WERI-Rb-1 (cell line): ENCODE measurements around the gene LRFN5.

Experiments
- DNase-seq: peaks from one replicate; pipeline ENCODE4 v3.0.0-alpha.2; 2020
- H3K27ac ChIP-seq: fragments of 250-450 bp; sonication (Bioruptor Pico); 2 replicates; pipeline ENCODE4 v1.5.1; 2020; ENCODE audit warnings: mild to moderate bottlenecking, moderate library complexity
- H3K27me3 ChIP-seq: fragments of 250-450 bp; sonication (Bioruptor Pico); 2 replicates; pipeline ENCODE4 v1.5.1; 2021; ENCODE audit warnings: mild to moderate bottlenecking, low read depth, moderate library complexity; ENCODE audit not compliant: insufficient read depth, severe bottlenecking
- H3K36me3 ChIP-seq: fragments of 250-450 bp; sonication (Bioruptor Pico); 2 replicates; pipeline ENCODE4 v1.5.1; 2020; ENCODE audit warnings: mild to moderate bottlenecking, moderate library complexity
- H3K4me3 ChIP-seq: 2 replicates; pipeline ENCODE4 v1.5.1; 2011; ENCODE audit warnings: low read depth, mild to moderate bottlenecking, control low read depth, low read length
- H3K9me3 ChIP-seq: fragments of 250-450 bp; sonication (Bioruptor Pico); 2 replicates; pipeline ENCODE4 v1.5.1; 2021; ENCODE audit warnings: mild to moderate bottlenecking, moderate library complexity; ENCODE audit not compliant: severe bottlenecking
- TF ChIP-seq, protein P1 (sequence below): IDR thresholded peaks from 2 replicates; pipeline ENCODE4 v1.5.1; 2011; ENCODE audit warnings: low read depth, mild to moderate bottlenecking, control low read depth, inconsistent platforms, low read length

LRFN5 gene

GRCh38 chr14:41766772-41767171 lies 160.1 kb downstream of the LRFN5 start:
- TF ChIP-seq, protein P1, sequence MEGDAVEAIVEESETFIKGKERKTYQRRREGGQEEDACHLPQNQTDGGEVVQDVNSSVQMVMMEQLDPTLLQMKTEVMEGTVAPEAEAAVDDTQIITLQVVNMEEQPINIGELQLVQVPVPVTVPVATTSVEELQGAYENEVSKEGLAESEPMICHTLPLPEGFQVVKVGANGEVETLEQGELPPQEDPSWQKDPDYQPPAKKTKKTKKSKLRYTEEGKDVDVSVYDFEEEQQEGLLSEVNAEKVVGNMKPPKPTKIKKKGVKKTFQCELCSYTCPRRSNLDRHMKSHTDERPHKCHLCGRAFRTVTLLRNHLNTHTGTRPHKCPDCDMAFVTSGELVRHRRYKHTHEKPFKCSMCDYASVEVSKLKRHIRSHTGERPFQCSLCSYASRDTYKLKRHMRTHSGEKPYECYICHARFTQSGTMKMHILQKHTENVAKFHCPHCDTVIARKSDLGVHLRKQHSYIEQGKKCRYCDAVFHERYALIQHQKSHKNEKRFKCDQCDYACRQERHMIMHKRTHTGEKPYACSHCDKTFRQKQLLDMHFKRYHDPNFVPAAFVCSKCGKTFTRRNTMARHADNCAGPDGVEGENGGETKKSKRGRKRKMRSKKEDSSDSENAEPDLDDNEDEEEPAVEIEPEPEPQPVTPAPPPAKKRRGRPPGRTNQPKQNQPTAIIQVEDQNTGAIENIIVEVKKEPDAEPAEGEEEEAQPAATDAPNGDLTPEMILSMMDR: no peak
- Histone ChIP-seq H3K27me3 (no peaks in the 10 kb centered on the region), H3K27ac (no peak overlapping the region), H3K4me3 (no peak overlapping the region), H3K36me3 (no peaks in the 10 kb centered on the region), H3K9me3 (no peaks in the 10 kb centered on the region)
- no peak for DNase-seq

DNA sequence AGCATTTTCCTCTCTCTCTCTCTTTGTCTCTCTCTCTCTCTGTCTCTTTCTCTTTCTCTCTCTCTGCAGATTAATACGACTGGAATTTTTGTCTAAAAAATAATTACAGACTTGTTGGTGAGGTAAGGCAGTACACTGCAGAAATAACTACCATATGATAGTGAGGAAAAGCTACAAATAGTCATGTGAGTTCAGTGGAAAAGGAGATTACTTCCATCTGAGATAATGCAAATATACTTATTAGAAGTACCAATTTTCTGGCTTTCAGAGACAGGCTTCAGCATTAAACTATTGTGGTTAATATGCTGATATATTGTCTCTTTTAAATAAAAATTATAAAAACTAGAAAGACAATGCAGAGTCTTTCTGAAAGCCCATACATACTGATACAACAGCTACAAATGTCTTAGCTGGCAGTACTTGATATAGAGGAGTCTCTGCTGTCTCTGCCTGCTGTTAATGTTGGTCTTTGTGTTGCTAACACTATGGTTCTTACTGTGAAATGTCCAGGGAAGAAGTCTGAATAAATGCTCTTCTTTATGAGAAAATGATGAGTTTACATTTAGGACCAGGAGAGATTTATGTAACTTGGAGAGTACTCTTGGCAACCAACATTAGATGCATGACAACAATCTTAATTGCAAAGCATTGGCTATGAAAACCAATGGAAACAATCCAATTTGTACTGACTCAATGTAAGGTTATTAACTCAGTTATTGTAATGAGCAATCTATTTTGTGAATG lies 167.0 kb downstream of the LRFN5 start:
- DNase-seq: no peak
- no peaks in the 10 kb centered on the region for H3K36me3 ChIP-seq
- H3K27ac ChIP-seq: no peak overlapping the region
- no peak overlapping the region for H3K4me3 ChIP-seq
- no peaks in the 10 kb centered on the region for H3K27me3 ChIP-seq
- no peaks in the 10 kb centered on the region for H3K9me3 ChIP-seq
- TF ChIP-seq, protein P1: no peak

GRCh38 chr14:41782511-41782910 lies 175.8 kb downstream of the LRFN5 start:
- TF ChIP-seq, protein P1: no peak
- H3K27ac ChIP-seq: no peak overlapping the region
- no peak overlapping the region for H3K4me3 ChIP-seq
- H3K27me3 ChIP-seq: peaks cover 4% of the 10 kb centered on the region
- H3K36me3 ChIP-seq: no peaks in the 10 kb centered on the region
- H3K9me3 ChIP-seq: no peaks in the 10 kb centered on the region
- DNase-seq: no peak

- H3K27ac ChIP-seq: no peak overlapping the region
- DNase-seq: no peak
- no peaks in the 10 kb centered on the region for H3K9me3 ChIP-seq
- TF ChIP-seq, protein P1: no peak
- no peaks in the 10 kb centered on the region for H3K36me3 ChIP-seq
- H3K4me3 ChIP-seq: no peak overlapping the region
- peaks cover 4% of the 10 kb centered on the region for H3K27me3 ChIP-seq
Measured at GRCh38 chr14:41783403-41783802, 176.7 kb downstream of the LRFN5 start.

DNA sequence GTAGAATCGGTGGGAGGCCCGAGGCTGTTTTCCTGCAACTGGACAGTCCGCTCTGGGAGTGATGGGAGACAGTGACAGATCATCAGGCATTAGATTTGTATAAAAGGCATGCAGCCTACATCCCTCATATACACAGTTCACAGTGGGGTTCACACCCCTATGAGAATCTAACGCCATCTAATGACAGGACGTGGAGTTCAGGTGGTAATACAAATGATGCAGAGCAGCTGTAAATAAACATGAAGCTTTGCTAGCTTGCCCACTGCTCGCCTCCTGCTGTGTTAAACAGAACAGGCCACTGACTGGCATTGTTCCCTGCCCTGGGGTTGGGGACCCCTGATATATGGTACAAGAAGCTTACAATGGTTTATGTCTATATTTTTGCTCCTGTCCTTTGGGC lies 179.0 kb downstream of the LRFN5 start:
- no peak overlapping the region for H3K27ac ChIP-seq
- H3K27me3 ChIP-seq: peaks cover 4% of the 10 kb centered on the region
- no peaks in the 10 kb centered on the region for H3K36me3 ChIP-seq
- peak; percentile 6 for DNase-seq
- H3K4me3 ChIP-seq: no peak overlapping the region
- TF ChIP-seq, protein P1: no peak
- no peaks in the 10 kb centered on the region for H3K9me3 ChIP-seq

GRCh38 chr14:41799817-41800216 lies 193.1 kb downstream of the LRFN5 start:
- H3K9me3 ChIP-seq: no peaks in the 10 kb centered on the region
- H3K4me3 ChIP-seq: no peak overlapping the region
- H3K27me3 ChIP-seq: peaks cover 4% of the 10 kb centered on the region
- H3K36me3 ChIP-seq: no peaks in the 10 kb centered on the region
- H3K27ac ChIP-seq: no peak overlapping the region
- TF ChIP-seq, protein P1: no peak
- no peak for DNase-seq
